ENCODE data around the gene DELE1.

DELE1 gene

DNA sequence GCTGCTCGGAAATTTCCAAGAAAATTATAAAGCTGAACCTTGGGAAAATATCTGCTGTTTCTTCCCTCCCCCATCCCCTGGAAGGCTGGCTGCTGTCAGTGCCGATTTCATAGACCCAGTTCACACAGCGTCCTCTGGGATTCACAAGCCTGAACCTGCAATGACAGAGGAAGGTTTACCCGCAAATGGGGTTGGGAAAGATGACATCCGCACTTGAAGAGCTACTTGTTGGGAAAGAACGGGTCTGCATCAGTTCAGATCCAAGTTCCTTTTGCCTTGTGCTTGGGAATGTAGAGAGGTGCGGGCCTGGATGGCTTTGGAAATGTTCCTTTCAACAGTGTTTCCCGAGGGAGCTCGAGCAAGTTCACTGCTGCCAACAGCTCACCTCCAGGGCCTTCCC is 20.4 kb downstream of the DELE1 start:
- Histone ChIP-seq H3K27ac (ENCODE audit: low read depth, low read length) (no peak overlapping the region), H3K36me3 (ENCODE audit: control insufficient read depth, insufficient read depth, low read length) (peaks cover 10% of the 10 kb centered on the region), H3K4me1 (ENCODE audit: control insufficient read depth, insufficient read depth, low read length) (no peaks in the 10 kb centered on the region; the same call in 1 of the 2 replicates), H3K4me3 (ENCODE audit: low read depth, low read length) (no peak overlapping the region), H3K27me3 (ENCODE audit: control insufficient read depth, insufficient read depth, low read length) (no peaks in the 10 kb centered on the region; the same call in 1 of the 2 replicates), H3K9me3 (ENCODE audit: control insufficient read depth, insufficient read depth, low read length) (no peaks in the 10 kb centered on the region), H3K9ac (ENCODE audit: low read depth, low read length) (no peak overlapping the region)

DNA sequence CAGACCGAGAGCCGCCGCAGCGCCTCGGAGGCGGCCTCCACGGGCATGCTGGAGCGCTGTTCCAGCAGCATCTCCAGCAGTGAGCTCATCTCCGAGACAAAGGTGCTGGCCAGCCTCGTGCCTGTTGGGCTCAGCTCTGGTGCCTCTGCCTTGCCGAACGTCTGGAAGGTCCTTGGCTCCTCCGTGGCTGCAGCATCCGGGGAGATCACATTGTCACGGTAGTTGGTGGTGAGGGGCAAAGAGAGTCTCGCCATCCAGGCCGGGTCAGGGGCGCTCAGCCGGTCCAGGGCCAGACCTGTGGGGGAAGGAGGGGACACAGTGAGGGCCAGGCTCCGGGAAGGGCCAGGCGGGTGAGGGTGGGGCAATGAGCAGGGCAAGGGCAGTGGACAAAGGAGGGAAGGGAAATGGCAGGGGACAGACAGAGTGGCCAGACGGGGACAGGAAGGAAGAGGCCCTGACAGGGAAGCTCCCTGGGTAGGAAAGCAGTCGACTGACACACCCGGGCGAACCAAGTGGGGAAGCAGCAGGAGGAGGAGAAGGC is 21.9 kb downstream of the DELE1 start:
- Histone ChIP-seq H3K9me3 (ENCODE audit: control insufficient read depth, insufficient read depth, low read length) (no peaks in the 10 kb centered on the region), H3K9ac (ENCODE audit: low read depth, low read length) (no peak overlapping the region), H3K36me3 (ENCODE audit: control insufficient read depth, insufficient read depth, low read length) (no peaks in the 10 kb centered on the region), H3K4me3 (ENCODE audit: low read depth, low read length) (no peak overlapping the region), H3K27ac (ENCODE audit: low read depth, low read length) (no peak overlapping the region), H3K27me3 (ENCODE audit: control insufficient read depth, insufficient read depth, low read length) (no peaks in the 10 kb centered on the region; the same call in 1 of the 2 replicates), H3K4me1 (ENCODE audit: control insufficient read depth, insufficient read depth, low read length) (no peaks in the 10 kb centered on the region; the same call in 1 of the 2 replicates)

DNA sequence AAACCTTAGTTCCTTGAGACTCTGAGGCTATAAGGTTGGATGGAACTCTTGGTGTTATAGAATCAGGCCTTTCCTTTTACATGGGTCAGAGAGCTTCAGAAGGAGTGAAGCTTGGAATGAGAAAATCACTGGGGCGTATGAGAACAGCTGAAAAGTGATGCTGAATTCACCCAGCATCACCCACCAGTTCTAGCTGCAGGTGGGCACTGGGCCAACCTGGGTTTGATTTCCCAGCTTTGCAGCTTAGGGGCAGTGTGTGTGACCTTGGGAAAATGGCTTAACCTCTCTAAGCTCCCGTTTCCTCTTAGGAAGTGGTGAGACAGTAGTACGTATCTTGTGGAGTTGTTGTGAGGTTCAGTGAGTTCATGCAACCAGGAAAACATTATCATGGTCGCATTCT is 23.6 kb downstream of the DELE1 start:
- Histone ChIP-seq H3K36me3 (ENCODE audit: control insufficient read depth, insufficient read depth, low read length) (no peaks in the 10 kb centered on the region), H3K4me1 (ENCODE audit: control insufficient read depth, insufficient read depth, low read length) (peaks cover 5% of the 10 kb centered on the region; the same call in 1 of the 2 replicates), H3K9me3 (ENCODE audit: control insufficient read depth, insufficient read depth, low read length) (no peaks in the 10 kb centered on the region), H3K27ac (ENCODE audit: low read depth, low read length) (no peak overlapping the region), H3K4me3 (ENCODE audit: low read depth, low read length) (no peak overlapping the region), H3K9ac (ENCODE audit: low read depth, low read length) (no peak overlapping the region), H3K27me3 (ENCODE audit: control insufficient read depth, insufficient read depth, low read length) (no peaks in the 10 kb centered on the region; the same call in 1 of the 2 replicates)

DNA sequence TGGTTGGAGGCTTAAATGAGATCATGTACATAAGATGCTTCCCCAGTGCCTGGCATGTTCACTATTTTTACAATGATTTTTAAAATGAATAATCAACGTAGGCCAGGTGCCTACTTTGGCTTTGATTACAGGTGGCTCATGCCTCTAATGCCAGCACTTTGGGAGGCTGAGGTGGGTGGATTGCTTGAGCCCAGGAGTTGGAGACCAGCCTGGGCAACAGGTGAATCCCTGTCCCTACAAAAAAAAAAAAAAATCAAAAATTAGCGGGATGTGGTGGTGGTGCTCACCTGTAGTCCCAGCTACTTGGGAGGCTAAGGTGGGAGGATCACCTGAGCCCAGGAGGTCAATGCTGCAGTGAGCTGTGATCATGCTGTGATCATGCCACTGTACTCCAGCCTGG is 25.1 kb downstream of the DELE1 start:
- Histone ChIP-seq H3K9ac (ENCODE audit: low read depth, low read length) (no peak overlapping the region), H3K4me3 (ENCODE audit: low read depth, low read length) (no peak overlapping the region), H3K36me3 (ENCODE audit: control insufficient read depth, insufficient read depth, low read length) (no peaks in the 10 kb centered on the region), H3K4me1 (ENCODE audit: control insufficient read depth, insufficient read depth, low read length) (peaks cover 5% of the 10 kb centered on the region; the same call in 1 of the 2 replicates), H3K27ac (ENCODE audit: low read depth, low read length) (no peak overlapping the region), H3K27me3 (ENCODE audit: control insufficient read depth, insufficient read depth, low read length) (no peaks in the 10 kb centered on the region), H3K9me3 (ENCODE audit: control insufficient read depth, insufficient read depth, low read length) (no peaks in the 10 kb centered on the region)

DNA sequence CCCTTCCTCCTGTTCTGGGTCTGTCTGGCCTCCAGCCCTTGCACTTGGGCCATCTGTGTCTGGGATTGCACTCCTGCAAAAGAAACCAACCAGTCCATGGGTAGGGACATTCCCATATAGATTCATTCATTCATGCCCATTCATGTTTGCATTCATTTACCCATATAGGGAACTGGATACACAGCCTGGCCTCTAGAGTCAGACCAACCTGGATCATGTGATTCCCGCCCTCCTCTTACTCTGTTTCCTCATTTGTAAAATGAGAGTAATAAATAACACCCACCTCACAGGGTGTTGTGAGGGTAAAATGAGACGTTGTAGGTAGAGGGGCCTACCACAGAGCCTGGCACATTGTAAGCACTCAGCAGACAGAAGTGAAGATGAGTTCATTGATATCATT is 25.8 kb downstream of the DELE1 start:
- Histone ChIP-seq H3K36me3 (ENCODE audit: control insufficient read depth, insufficient read depth, low read length) (no peaks in the 10 kb centered on the region), H3K27me3 (ENCODE audit: control insufficient read depth, insufficient read depth, low read length) (no peaks in the 10 kb centered on the region), H3K9ac (ENCODE audit: low read depth, low read length) (no peak overlapping the region), H3K4me3 (ENCODE audit: low read depth, low read length) (no peak overlapping the region), H3K4me1 (ENCODE audit: control insufficient read depth, insufficient read depth, low read length) (peaks cover 5% of the 10 kb centered on the region; the same call in 1 of the 2 replicates), H3K9me3 (ENCODE audit: control insufficient read depth, insufficient read depth, low read length) (no peaks in the 10 kb centered on the region), H3K27ac (ENCODE audit: low read depth, low read length) (no peak overlapping the region)

DNA sequence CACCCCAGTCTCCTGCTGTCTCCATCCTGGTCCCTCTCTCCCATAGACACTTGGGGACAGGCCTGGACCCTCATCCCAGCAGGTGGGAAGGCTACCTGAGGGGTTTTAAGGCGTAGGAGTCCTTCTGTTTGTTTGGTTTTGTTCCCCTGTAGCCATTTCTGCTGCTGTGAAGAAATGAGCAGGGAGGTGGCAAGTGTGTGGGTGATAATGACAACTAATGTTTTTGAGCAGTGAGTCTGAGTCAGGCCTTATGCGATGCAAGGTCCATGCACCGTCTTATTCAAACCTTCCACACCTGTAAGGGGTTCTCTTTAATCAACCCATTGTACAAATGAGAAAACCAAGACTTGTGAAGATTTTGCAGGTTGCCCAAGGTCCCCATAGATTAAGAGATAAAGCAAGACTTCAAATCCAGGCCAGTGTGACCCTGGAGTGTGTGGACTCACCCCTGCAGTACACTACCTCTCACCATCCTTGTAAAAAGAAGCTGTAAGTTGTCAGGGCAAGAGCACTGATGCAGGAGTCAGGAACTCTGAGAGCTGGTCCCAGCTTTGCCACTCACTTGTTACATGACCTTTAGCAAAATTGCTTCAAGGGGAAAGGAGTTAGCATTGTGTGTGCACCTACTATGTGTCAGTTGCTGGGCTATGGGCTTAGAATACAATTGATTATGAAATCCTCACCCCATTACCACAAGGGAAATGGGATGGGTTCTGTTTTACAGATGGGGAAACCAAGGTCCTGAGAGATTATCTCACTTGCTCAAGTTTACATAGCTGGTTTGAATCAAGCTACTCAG is 26.7 kb downstream of the DELE1 start:
- no peaks in the 10 kb centered on the region for H3K9me3 ChIP-seq (ENCODE audit: control insufficient read depth, insufficient read depth, low read length)
- no peaks in the 10 kb centered on the region for H3K27me3 ChIP-seq (ENCODE audit: control insufficient read depth, insufficient read depth, low read length)
- peaks cover 5% of the 10 kb centered on the region; the same call in 1 of the 2 replicates for H3K4me1 ChIP-seq (ENCODE audit: control insufficient read depth, insufficient read depth, low read length)
- H3K36me3 ChIP-seq (ENCODE audit: control insufficient read depth, insufficient read depth, low read length) = no peaks in the 10 kb centered on the region
- H3K4me3 ChIP-seq (ENCODE audit: low read depth, low read length) = no peak overlapping the region
- H3K27ac ChIP-seq (ENCODE audit: low read depth, low read length) = no peak overlapping the region
- no peak overlapping the region for H3K9ac ChIP-seq (ENCODE audit: low read depth, low read length)

DNA sequence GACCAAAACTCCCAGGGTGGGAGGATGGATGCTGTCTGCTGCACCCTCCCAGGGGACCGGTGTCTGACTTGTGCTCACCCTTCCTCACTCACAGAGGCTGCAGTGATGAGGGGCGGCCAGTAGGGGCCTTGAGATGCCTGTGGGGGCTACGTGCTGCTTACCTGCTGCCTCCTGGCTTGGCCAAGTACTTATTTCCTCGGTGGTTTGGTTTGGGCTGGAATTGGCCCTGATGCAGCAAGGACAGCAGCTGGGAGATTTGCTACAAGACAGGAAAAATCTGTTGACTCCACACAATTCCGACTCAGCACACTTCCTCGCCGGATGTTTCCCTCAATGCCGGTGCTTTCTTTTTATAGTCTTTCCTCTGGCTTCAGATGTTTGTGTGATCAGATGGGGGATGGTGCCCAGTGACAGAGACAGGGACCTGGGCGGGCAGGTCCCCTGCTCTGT is 27.7 kb downstream of the DELE1 start:
- peaks cover 5% of the 10 kb centered on the region; the same call in 1 of the 2 replicates for H3K4me1 ChIP-seq (ENCODE audit: control insufficient read depth, insufficient read depth, low read length)
- no peak overlapping the region for H3K4me3 ChIP-seq (ENCODE audit: low read depth, low read length)
- H3K36me3 ChIP-seq (ENCODE audit: control insufficient read depth, insufficient read depth, low read length) = no peaks in the 10 kb centered on the region
- no peaks in the 10 kb centered on the region for H3K9me3 ChIP-seq (ENCODE audit: control insufficient read depth, insufficient read depth, low read length)
- H3K9ac ChIP-seq (ENCODE audit: low read depth, low read length) = no peak overlapping the region
- H3K27ac ChIP-seq (ENCODE audit: low read depth, low read length) = no peak overlapping the region
- no peaks in the 10 kb centered on the region for H3K27me3 ChIP-seq (ENCODE audit: control insufficient read depth, insufficient read depth, low read length)

DNA sequence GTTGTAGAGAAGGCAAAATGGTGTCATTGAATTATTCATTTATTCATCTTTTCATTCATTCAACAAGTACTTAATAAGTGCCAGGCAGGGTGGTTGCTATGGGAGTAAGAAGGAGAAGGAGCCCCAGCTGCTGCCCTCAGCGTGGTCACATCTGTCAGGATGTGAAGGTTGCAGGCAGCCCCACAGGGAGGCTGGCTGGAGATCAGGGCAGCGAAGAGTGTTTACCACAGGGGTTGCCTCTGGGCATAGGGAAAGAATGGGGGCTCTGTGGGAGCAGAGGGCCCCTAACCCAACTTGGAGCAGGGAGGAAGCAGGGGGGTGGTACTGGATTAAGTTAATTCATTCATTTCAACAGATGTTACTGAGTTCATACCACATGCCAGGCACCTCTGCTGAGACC is 28.3 kb downstream of the DELE1 start:
- H3K27ac ChIP-seq (ENCODE audit: low read depth, low read length) = no peak overlapping the region
- H3K9ac ChIP-seq (ENCODE audit: low read depth, low read length) = no peak overlapping the region
- no peak overlapping the region for H3K4me3 ChIP-seq (ENCODE audit: low read depth, low read length)
- H3K36me3 ChIP-seq (ENCODE audit: control insufficient read depth, insufficient read depth, low read length) = no peaks in the 10 kb centered on the region
- peaks cover 5% of the 10 kb centered on the region; the same call in 1 of the 2 replicates for H3K4me1 ChIP-seq (ENCODE audit: control insufficient read depth, insufficient read depth, low read length)
- H3K9me3 ChIP-seq (ENCODE audit: control insufficient read depth, insufficient read depth, low read length) = no peaks in the 10 kb centered on the region
- no peaks in the 10 kb centered on the region for H3K27me3 ChIP-seq (ENCODE audit: control insufficient read depth, insufficient read depth, low read length)

DNA sequence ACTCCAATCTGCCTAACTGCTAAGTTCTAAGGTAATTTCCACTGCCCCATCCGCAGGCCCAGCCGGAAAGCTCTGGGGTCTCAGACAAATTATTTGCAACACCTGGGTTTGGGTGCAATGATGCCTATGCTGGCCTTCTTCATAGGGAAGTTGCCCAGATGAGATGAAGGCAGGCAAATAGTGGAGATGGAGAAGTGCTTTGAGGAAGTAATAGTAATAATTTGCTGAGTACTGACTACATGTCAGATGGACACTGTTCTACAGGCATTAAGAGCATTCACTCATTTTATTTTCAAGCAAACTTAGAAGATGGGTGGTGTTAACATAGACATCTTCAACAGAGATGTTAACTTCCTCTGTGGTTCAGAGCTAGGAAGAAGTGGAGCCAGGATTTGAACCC is 30.5 kb downstream of the DELE1 start:
- Histone ChIP-seq H3K4me3 (ENCODE audit: low read depth, low read length) (no peak overlapping the region), H3K9ac (ENCODE audit: low read depth, low read length) (no peak overlapping the region), H3K27ac (ENCODE audit: low read depth, low read length) (no peak overlapping the region), H3K9me3 (ENCODE audit: control insufficient read depth, insufficient read depth, low read length) (no peaks in the 10 kb centered on the region), H3K36me3 (ENCODE audit: control insufficient read depth, insufficient read depth, low read length) (no peaks in the 10 kb centered on the region), H3K27me3 (ENCODE audit: control insufficient read depth, insufficient read depth, low read length) (no peaks in the 10 kb centered on the region), H3K4me1 (ENCODE audit: control insufficient read depth, insufficient read depth, low read length) (peaks cover 11% of the 10 kb centered on the region; the same call in 1 of the 2 replicates)

DNA sequence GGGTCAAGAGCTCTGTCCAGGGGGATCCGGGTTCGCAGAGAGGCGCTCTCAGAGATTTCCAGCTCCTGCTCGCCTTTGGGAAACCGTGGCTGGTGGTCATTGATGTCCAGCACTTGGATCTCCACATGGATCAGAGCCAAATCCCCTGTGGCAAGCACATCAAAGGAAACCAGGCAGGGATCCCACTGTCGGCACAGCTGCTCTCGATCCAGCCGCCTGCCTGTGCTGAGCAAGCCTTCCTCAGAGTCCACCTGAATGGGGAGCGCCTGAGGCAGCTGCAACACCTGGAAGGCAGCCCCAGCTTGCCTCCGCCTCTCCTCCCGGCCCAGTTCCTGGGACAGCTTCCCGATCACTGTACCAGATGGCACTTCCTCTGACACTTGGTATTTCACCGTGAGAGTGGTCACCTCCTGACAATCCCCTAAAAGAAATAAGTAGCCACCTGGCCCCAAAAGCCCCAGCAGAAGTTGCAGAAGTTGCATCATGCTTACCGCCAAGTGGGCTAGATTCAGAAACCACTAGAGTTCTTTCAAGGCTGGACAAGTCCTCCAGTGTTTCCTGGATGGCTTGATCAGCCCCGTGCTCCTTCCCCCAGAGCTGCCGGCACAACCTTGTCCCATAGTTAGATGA is 33.8 kb downstream of the DELE1 start:
- Histone ChIP-seq H3K9me3 (ENCODE audit: control insufficient read depth, insufficient read depth, low read length) (no peaks in the 10 kb centered on the region), H3K9ac (ENCODE audit: low read depth, low read length) (no peak overlapping the region), H3K27me3 (ENCODE audit: control insufficient read depth, insufficient read depth, low read length) (no peaks in the 10 kb centered on the region), H3K27ac (ENCODE audit: low read depth, low read length) (no peak overlapping the region), H3K36me3 (ENCODE audit: control insufficient read depth, insufficient read depth, low read length) (no peaks in the 10 kb centered on the region), H3K4me3 (ENCODE audit: low read depth, low read length) (no peak overlapping the region), H3K4me1 (ENCODE audit: control insufficient read depth, insufficient read depth, low read length) (peaks cover 15% of the 10 kb centered on the region; the same call in 1 of the 2 replicates)

DNA sequence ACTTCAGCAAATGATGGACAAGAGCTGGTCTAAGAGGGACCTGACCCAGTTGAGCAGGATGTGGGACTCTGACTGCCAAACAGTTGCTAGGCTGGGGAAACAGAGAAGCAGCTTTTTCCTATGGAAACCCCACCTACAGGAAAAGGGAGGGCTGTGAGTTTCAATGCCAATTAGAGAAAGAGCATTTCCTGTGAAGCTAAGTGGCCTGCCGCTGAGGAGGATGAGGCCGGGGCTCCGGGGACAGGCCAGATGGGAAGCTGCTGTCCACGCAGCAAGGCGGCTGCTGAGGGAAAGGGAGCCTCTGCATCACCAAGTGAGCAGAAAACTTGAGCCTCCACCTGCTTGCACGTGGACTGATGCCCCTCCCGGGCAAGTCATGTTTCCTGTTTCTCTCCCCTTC is 34.4 kb downstream of the DELE1 start, which contains the start of gene PCDH12:
PCDH12 (minus strand) TSS at position 90 of the 400 bp plus-strand sequence. CDS start 351 bp downstream, outside the sequence.
- Histone ChIP-seq H3K27me3 (ENCODE audit: control insufficient read depth, insufficient read depth, low read length) (no peaks in the 10 kb centered on the region), H3K36me3 (ENCODE audit: control insufficient read depth, insufficient read depth, low read length) (no peaks in the 10 kb centered on the region), H3K4me1 (ENCODE audit: control insufficient read depth, insufficient read depth, low read length) (peaks cover 15% of the 10 kb centered on the region; the same call in 1 of the 2 replicates), H3K27ac (ENCODE audit: low read depth, low read length) (no peak within 1 kb of the TSS), H3K9ac (ENCODE audit: low read depth, low read length) (no peak within 1 kb of the TSS), H3K9me3 (ENCODE audit: control insufficient read depth, insufficient read depth, low read length) (no peaks in the 10 kb centered on the region), H3K4me3 (ENCODE audit: low read depth, low read length) (no peak within 1 kb of the TSS)

Measured in HUES48 (cell line).